Ascending aorta (tissue), 2 donors: ENCODE results near the gene CNOT1. TPM values are rescaled to one million over a fixed set of nuclear protein-coding genes. Genes with fewer than 3 reads are reported as not detected.

ENCODE experiments used
- DNase-seq, 2 donors: peaks; one replicate each; pipeline ENCODE4 v3.0.0-alpha.2; 2019; ENCODE audit warnings: low spot score in 2 of 2
- H3K27ac ChIP-seq, 2 donors: fragments of 200-600 bp; sonication (generic); one replicate each; pipeline ENCODE4 v1.5.1; 2016 to 2017; ENCODE audit warnings: mild to moderate bottlenecking in 1 of 2
- H3K27me3 ChIP-seq: fragments of 200-600 bp; sonication (generic); one replicate; pipeline ENCODE4 v1.5.1; 2017
- H3K36me3 ChIP-seq, 2 donors: fragments of 200-600 bp; sonication (generic); one replicate each; pipeline ENCODE4 v1.5.1; 2016
- H3K4me1 ChIP-seq, 2 donors: fragments of 200-600 bp; sonication (generic); one replicate each; pipeline ENCODE4 v1.5.1; 2016 to 2017; ENCODE audit warnings: mild to moderate bottlenecking in 1 of 2
- H3K4me3 ChIP-seq, 2 donors: fragments of 200-600 bp; sonication (generic); one replicate each; pipeline ENCODE4 v1.5.1; 2016 to 2017; ENCODE audit warnings: mild to moderate bottlenecking in 1 of 2
- H3K9me3 ChIP-seq, 2 donors: fragments of 200-600 bp; sonication (generic); one replicate each; pipeline ENCODE4 v1.5.1; 2016
- CTCF ChIP-seq, 3 experiments: fragments of 200-600 bp in 2 of 3; fragments of 450-650 bp in 1 of 3; sonication (generic) in 2 of 3; IDR thresholded peaks; one replicate each; pipeline ENCODE4 v1.5.1; 2016 to 2019; ENCODE audit warnings: antibody characterized with exemption in 3 of 3, mild to moderate bottlenecking in 1 of 3, moderate library complexity in 1 of 3
- intact Hi-C: fragments of 100-400 bp; cut with DNase I; formaldehyde crosslinking; loops from one replicate; pipeline ENCODE4 v1.15.1; 2023
- total RNA-seq: library from RNA; depleted of rRNA; stranded (reverse); fragments of >200 nt; gene quantifications from one replicate; pipeline ENCODE4 v1.1.0, GENCODE V29; 2016

The CNOT1 gene
- total RNA-seq, 1 donor from 2014 or later = 324 TPM

- H3K27ac ChIP-seq = no peak overlapping the region
- H3K4me1 ChIP-seq = peaks cover 6 to 13% of the 10 kb centered on the region in 2 donors
- H3K36me3 ChIP-seq = peaks cover 31 to 45% of the 10 kb centered on the region in 2 donors
- DNase-seq = no peak
- TF ChIP-seq CTCF (IDR thresholded peaks at IDR 0.05) = no peak
- H3K27me3 ChIP-seq = no peaks in the 10 kb centered on the region
- H3K9me3 ChIP-seq = no peaks in the 10 kb centered on the region
- intact Hi-C loops = loop anchor here (10.0 kb wide), 2 partner anchors 512 to 782 kb away; partner anchors contain the start of genes KATNB1, USB1 and ZNF319
- H3K4me3 ChIP-seq = peak overlapping the region in 1 of 2 donors; percentile 89
Observed at GRCh38 chr16:58516768-58517107, 112.9 kb downstream of the CNOT1 start.

DNA sequence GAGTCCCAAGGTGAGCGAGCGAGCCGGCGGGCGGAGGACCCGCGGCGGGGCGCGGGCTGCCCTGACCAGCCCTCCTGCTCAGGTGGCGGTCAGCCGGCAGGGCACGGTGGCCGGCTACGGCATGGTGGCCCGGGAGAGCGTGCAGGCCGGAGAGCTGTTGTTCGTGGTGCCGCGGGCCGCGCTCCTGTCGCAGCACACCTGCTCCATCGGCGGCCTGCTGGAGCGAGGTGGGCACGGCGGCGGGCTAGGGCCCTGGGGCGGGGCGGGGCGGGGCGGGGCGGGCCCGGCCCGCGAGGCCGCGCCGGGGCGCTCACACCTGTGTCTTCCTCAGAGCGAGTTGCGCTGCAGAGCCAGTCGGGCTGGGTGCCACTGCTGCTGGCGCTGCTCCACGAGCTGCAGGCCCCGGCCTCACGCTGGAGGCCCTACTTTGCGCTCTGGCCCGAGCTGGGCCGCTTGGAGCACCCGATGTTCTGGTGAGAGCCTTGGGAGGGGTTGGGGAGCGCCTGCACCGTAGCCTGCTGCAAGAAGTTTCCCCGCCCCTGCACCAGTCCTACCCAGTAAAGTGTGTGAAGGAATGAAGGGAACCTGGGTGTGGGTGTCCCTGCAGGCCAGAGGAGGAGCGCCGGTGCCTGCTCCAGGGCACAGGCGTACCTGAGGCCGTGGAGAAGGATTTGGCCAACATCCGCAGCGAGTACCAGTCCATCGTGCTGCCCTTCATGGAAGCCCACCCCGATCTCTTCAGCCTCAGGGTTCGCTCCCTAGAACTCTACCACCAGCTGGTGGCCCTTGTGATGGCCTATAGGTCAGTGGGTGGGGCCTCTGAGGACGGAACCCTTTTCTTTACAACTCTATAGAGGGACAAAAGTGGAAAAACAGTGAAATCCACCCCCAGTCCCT lies 113.5 kb downstream of the CNOT1 start:
- intact Hi-C loops = loop anchor here (1.0 to 10.0 kb wide), 4 partner anchors 115 to 781 kb away; partner anchors contain the start of genes GOT2, KATNB1, USB1 and ZNF319
- Histone ChIP-seq H3K27me3 (no peaks in the 10 kb centered on the region), H3K36me3 (peaks cover 26 to 38% of the 10 kb centered on the region in 2 donors), H3K4me3 (peak overlapping the region; percentile 89 to 92), H3K27ac (peak overlapping the region; percentile 73 to 79), H3K9me3 (no peaks in the 10 kb centered on the region), H3K4me1 (peaks cover 6 to 13% of the 10 kb centered on the region in 2 donors)
- DNase-seq = no peak
- TF ChIP-seq CTCF (IDR thresholded peaks at IDR 0.05) = no peak

GRCh38 chr16:58515125-58515870 lies 114.3 kb downstream of the CNOT1 start, which contains the start of gene SETD6:
TSS of gene SETD6 (plus strand) at chr16:58515517. CDS start at chr16:58515538, 21 bp downstream.
- H3K9me3 ChIP-seq = no peaks in the 10 kb centered on the region
- H3K27me3 ChIP-seq = no peaks in the 10 kb centered on the region
- H3K4me3 ChIP-seq = peak within 1 kb of the TSS; percentile 89 to 92
- peak; percentile 64 to 92 for DNase-seq
- peaks cover 19 to 30% of the 10 kb centered on the region in 2 donors for H3K36me3 ChIP-seq
- H3K27ac ChIP-seq = peak within 1 kb of the TSS; percentile 73 to 79
- H3K4me1 ChIP-seq = peaks cover 6 to 13% of the 10 kb centered on the region in 2 donors
- intact Hi-C loops = loop anchor here (1.0 to 10.0 kb wide), 4 partner anchors 116 to 780 kb away; partner anchors contain the start of genes GOT2, KATNB1, USB1 and ZNF319
- TF ChIP-seq CTCF (IDR thresholded peaks at IDR 0.05) = peak; percentile 20 to 31 (median 25)

DNA sequence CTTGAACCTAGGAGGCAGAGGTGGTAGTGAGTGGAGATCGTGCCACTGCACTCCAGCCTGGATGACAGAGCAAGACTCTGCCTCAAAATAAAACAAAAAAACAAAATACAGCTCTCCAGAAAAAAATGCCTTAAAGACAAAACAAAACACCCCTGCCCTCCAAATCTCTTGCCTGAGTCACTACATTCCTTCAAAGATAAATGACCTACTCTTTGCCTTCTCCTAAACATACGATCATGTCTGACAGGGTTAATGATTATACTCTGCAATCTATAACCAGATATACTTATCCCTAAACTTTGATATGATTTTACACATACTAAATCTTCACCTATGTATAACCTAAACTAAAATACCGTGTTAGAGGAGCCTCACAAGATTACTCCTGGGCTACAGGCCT lies 115.8 kb downstream of the CNOT1 start:
- intact Hi-C loops = loop anchor here (2.0 to 10.0 kb wide), 4 partner anchors 117 to 779 kb away; partner anchors contain the start of genes KATNB1, USB1 and ZNF319
- Histone ChIP-seq H3K9me3 (no peaks in the 10 kb centered on the region), H3K4me1 (peaks cover 6 to 13% of the 10 kb centered on the region in 2 donors), H3K4me3 (no peak overlapping the region), H3K27ac (no peak overlapping the region), H3K36me3 (peaks cover 8 to 16% of the 10 kb centered on the region in 2 donors), H3K27me3 (no peaks in the 10 kb centered on the region)
- TF ChIP-seq CTCF (IDR thresholded peaks at IDR 0.05) = no peak
- no peak for DNase-seq
